Measurements from ENCODE around the gene NLGN1.

The NLGN1 gene

DNA sequence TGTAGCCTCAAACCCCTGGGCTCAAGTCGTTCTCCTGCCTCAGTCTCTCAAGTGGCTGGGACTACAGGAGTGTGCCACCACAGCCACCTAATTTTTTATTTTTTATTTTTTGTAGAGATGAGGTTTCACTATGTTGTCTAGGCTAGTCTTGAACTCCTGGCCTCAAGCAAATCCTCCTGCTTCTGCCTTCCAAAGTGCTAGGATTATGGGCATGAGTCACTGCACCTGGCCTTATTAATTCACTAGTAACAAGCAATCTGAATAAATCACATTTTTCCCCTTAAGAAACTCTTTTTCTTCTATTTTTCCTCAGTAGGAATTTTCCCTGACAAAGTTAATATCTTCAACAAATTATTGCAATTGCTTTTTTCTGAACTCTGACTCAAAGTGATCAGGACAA, 336.9 kb downstream of the NLGN1 start:
- DNase-seq: no peak

DNA sequence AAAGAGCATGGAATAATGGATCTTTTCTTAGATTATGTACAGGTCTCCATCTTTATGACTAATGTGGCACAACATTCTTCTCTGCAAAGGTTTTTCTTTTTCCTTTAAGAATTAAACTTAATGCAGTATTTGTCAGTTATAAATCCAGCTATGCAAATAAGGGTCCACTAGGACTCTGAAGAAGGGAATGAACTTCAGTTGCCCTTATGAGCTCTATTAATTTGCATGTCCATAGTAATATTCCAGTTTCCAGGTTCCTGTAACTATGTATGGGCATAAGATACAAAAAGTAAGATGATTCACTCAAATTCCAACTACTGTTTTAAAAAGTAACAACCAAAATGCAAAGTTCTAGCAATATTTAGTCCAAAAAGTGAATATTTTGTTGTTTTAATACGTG, 337.4 kb downstream of the NLGN1 start:
- no peak for DNase-seq

DNA sequence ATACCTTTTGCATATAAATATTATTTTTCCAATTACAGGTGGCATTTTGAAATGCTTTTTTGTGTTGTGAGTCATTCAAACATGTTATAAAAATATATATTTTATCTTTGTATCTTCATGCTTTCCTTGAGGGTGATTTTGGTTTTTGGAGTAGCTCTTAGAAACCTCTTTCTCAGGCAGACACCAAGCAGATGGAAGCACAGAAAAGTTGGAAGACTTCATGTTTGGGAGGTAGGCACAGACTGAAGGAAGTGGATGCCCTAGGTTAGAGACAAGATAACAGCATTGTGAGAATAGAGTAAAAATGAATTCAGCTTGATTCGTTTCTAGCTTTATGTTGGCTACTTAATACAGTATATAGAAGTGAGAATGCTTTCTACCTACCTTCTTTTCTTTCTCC, 338.3 kb downstream of the NLGN1 start:
- DNase-seq: no peak

DNA sequence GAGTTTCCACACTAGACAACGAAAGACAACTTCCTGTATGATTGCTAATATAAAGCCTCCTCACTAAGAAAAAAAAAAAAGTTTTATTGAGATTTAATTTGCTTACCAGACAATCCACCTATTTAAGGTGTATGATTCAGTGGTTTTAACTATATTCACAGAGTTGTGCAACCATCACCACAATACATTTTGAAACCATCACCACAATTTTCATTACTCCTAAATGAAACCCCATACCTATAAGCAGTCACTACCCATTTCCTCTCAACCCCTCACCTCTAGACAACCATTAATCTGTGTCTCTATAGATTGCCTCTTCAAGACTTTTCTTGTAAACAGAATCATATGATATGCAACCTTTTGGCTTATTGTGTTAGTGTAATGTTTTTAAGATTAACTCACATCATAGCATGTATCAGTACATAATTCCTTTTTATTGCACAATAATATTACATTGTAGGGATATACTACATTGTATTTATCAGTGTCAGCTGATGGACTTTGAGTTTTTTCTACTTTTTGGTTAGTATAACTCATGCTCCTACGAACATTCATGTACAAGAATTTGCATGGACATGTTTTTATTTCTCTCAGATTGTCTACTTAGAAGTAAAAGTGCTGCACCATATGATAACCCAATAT, 339.7 kb downstream of the NLGN1 start:
- DNase-seq: no peak

DNA sequence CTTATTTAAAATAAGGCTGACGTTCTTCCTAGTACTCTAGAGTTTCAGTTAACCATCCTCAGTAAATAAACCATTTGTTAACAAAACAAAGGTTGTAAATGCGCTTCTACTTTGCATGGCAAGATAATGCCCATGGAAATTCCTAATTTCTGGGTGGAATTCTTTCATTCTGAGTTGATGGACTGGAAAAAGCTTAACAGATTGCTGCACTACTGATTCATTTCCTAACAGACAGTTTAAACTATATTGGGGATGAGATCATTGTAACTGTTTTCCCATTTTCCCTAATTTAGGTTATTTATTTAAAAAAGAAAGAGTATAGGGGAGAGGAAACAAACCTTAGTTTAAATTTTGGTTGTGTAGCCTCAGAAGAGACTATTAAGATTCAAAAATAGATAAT, 342.2 kb downstream of the NLGN1 start:
- no peak for DNase-seq

DNA sequence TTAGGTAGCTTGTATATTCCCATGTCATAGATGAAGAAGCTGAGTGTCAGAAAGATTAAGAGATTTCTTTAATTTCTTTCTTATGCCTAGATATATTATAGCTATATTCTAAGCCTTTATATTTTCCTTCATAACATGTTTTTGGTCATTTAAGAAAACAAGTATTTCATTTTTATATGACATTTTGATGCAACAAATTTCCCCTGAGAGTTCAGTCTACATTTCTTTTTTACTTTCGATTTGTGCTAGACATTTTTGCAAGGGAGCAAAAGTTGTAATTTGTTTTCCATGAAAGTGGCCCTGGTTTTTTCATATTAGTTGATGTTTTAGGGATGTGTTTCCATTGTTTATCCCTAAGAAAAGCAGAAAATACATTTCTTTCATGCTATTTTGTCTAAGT, 344.9 kb downstream of the NLGN1 start:
- DNase-seq: no peak

DNA sequence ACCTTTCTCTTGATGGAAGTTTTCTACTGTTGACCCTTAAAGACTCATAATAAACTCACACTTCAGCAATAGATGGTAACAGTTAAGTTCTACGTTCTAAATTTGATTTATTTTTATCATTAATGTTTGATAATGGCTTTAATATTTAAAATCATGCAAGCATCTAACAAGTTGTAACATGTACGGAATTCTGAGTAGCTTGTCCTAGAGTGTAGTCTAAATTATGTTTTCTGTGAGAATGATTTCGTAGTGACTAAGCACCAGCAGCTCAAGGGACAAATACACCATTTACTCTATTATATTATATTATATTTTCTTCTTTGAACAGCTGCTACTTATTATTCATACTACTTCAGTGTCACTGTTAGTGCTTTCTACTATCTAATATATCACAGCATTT, 345.6 kb downstream of the NLGN1 start:
- DNase-seq: no peak

DNA sequence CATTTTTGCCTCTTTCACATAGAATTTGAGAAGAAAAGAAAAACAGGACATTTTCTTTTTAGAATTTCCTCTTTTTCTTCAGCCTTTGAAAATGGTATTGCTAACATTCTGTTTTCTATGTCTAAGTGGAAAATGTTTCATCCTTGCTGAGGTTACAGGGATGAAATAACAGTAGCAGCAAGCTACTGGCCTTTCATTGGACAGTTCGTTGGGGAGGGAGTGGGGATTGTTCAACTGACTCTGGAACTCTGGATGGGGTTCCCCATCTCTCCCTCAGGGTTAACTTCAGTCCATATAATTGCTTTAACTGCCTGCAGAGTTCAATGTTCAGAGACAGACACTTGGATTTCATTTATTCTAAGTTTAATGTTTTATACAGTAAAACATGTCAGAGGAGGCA, 346.0 kb downstream of the NLGN1 start:
- DNase-seq: no peak

DNA sequence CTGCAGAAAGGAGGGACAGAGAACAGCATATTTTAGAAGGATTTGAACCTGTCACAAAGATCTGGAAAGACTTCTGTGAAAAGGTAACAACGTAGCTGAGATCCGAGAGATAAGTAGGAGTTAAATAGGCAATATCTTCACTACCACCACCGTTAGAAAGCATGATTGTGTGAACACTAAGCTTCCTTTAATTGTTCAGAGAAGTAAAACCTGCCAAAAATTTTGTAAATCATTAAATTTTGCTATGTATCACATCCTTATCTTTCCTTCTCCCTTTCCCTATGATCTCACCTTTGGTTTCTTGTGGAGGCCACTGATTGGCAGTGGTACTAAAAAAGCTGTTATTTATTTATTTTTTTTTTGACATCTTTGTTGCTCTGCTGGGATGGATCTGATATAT, 346.9 kb downstream of the NLGN1 start:
- DNase-seq: no peak

DNA sequence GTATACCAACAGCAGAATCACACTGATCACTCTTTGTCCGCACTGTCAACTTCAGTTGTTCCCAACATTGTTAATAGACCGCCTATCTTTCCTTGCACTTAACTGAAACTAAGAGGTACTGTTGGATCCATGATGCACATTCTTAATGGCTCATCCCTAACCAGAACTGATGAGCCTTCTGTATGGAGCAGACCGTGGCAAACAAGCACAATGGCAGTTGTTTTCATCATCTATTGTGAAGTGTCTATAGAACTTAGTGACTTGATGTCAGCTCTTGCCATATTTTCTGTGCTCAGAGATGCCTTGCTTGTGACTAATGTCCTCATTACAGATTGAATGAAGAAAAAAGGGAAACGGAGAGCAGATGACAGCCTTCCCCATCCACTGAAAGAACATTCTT, 347.4 kb downstream of the NLGN1 start:
- no peak for DNase-seq

DNA sequence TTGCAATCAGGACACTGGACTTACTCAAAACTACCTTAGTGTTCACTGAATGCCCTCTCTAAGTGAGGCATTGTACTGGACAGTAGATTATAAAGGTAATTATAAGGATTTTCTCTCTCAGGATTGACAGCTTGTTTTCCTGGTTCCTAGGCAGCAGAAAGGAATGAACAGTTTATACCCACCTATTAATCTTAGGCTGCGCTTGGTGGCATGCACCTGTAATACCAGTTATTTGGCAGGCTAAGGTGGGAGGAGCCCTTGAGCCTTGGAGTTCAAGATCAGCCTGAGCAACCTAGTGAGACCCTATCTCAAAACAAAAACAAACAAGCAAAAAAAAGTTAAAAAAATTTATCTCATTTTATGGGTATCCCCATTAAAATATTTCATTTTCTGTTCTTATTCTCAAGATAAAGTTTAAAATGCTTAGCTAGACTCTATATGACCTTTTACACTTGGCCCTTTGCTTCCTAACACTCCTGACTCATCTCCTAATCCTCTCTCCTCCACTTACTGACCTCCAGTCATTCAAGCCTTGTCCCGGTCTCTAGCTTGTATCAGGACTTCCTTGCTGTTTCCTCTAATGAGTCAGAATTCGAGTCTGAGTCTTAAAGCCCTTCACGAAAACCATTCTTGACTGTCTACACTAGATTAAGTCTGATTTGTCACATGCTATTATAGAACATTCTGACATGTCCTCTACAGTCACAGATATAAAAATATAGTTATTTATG, 348.6 kb downstream of the NLGN1 start:
- no peak for DNase-seq

DNA sequence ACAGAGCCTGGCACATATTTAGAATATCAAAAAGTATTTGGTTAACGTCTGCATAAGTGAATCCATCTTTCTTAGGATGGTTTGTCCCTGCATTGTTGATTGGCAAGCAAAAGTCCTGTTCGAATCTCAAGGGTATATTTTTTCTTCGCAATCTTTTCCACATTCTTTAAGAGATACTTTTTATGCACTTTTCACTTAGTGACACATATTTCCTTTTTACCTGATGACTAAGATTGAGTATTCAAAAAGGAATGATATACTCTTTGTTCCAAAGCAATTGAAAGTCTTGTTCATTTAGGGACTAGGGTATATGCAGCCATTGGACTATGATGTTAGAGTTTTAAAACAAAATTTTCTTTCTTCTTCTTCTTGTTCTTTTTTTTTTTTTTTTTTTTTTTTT, 349.9 kb downstream of the NLGN1 start:
- no peak for DNase-seq

DNA sequence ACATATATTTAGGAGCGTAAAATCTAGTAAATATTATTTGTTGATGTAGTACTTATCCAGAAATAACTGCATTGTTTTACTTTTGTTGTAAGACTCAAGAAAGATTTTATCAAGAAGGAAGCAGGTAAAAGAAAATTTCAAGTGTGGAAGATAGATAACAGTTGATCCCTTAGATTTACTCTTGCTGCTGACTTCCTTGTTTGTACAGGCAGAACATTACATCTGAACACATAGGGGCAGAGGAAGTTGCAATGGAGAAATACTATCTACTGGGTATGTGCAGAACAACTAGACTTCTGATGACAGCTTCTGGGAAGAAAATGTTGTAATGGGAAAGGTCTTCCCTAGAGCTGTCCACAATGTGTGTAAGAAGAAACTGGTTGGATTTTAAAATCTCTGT, 350.6 kb downstream of the NLGN1 start:
- DNase-seq: no peak

DNA sequence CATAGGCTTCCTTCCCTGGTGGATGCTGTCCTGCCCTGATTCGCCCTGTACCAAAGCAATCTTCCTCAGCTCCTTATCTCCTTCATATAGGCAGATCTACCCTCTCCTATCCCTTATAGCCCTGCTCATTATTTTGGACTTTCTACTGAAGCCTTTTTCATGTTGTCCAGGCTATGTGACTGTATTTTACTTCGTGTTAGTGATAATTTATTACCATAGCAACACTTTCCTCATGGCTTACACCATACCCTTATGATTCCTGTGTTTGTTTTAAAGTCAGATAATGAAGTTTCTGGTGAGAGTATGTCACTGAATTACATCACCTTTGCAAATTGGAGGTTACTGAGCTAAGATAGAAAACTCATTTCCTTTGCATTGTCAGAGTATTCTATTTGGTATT, 352.6 kb downstream of the NLGN1 start:
- no peak for DNase-seq

DNA sequence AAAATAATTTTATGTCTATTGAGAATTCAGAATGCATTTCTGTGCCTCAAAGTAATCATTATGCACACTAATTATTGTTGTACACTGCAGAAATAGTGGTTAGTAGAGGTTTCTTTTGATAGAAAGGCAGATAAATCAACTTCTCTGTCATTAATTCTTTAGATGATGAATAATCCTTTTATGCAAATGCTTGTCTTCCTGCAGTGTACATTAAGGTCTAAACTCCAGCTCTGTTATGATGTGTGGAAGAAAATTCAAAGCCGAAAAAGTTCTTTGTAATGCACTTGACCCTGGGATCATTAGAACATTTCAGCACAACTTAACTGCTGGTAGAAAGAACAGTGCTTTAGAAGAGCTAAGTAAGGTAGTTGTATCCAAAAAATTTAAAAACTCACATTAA, 353.0 kb downstream of the NLGN1 start:
- no peak for DNase-seq

DNA sequence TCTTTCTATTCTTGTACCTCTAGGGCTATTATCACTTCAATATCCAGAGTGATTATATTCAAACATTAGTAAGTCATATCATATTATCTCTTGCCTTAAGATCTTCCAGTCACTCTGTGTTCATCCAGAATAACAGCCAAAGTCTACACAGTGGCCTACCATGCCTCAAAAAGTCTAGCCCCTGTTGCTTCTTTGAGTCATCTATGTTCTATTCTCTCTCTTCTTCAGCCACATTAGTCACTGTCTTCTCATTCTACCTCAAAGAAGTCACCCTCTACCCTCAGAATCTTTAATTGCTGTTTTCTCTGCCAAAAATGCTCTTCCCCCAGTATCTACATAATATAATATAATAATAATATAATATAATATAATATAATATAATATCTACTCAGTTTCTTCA, 356.0 kb downstream of the NLGN1 start:
- no peak for DNase-seq

DNA sequence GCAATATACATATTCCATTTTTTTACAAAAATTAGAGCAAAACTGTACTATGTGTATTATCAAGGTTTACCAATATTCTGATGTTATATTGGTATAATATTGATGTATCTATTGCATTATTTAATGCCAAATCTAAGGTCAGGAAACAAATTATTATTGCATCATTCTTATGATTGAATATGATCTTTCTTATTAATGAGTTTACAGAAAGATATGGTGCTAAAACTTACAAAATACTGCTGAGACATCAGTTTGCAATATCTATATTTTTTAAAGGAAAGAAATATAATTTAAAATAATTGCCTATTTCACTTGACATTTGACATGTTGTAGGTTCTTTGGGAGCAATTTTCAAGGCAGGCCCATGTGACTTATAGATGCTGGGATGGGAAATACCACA, 357.6 kb downstream of the NLGN1 start:
- DNase-seq: no peak

DNA sequence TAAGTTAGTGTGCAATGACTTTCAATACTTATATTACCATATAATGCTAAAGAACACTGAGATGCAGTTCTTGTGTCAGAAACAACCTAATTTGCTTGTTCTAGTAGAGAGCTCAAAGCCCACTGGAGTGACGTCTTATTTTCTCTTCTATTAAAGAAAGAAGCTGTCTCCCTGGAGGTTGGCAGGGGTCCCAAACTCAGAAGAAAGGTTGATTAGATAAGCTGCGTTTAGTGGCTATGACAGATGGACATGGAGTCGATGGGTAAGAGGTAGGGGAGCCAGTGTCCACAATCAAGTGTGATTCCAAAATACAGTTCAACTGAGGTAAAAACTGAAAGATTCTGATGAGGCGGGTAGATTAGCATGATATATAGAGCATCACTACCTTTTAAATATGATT, 363.6 kb downstream of the NLGN1 start:
- DNase-seq: no peak

DNA sequence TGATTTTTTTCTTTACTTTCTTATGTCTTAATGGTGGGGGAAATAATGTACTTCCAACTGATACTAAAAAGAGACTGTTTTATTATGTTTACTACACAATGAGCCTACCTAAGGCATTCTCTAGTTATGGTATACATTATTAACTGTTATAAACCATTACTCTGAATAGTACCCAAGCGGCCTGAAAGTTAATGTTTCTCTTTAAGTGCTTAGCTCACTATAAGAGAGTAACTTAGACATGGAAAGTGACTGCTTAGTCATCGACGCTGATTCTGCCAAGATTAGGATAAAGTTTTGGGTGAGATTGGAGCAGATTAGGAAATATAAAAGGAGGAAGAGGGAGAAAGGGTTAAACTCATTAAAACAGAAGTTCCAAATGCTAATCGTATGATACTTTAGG, 365.0 kb downstream of the NLGN1 start:
- no peak for DNase-seq

DNA sequence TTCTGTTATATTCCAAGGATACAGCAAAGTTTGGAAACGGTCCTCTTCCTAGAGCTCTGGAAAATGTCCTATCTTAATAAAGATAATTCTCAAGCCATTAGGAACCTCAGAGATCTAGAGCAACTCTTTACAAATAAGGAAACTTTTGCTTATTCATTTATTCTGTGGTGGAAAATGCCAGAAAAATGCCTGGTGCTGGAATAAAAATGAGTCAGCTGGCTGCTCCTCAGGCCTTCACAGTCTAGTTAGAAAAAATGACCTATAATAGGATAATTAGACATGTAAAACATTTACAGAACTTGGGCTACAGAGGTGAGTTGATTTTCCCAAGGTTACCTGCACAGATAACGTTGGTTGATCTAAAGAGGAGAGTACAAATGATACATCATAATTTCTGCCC, 372.5 kb downstream of the NLGN1 start:
- no peak for DNase-seq

DNA sequence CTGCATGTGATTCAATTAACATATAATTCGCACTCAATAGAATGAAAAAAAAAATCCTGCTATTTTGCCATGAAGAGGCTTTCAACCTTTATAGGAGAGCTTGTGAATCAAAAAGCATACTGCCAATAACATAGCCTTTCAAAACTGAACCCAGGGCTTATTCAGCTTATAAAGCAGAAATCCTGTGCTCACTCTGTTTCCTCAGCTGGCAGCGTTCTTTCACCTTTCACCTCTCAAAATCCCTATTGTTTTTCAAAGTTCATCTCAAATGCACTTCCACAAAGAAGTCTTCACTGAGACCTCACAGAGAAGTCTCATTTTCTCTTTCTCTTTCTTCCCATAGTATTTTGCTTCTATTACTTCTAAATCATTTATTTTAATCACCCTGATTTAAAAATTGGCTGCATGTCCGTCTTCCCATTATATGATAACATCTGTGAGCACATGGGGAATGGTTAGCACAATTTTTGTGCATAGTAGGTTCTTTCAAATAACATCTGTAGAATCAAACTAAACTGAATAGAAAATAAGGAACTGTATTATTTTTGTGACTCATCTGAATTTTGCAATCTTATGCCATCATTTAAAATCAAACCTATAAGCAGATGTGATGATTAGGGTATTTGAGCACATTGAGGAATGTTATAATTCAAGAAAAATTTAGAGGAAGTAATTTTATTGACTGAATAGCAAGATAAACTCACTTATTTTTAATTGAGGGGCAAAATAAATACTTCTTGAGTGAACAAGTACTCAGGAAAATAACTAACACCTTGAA, 373.4 kb downstream of the NLGN1 start:
- no peak for DNase-seq

DNA sequence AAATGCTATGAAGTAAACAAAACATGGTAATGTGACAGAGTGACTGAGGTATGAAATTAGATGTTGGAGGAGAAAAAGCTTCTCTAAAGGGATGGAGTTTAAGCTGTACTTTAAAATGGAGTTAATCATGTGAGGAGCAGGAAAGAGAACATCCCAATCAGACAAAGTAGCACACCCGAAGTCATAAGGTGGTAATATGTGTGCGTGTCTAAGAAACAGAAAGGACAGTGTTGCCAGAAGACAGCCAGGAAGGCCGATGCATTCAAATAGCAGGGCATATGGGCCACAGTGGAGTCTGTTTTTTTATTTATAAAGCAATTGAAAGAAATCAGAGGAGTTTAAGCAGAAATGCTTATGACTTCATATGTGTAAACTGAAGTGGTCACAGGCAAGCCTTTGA, 376.3 kb downstream of the NLGN1 start:
- no peak for DNase-seq

DNA sequence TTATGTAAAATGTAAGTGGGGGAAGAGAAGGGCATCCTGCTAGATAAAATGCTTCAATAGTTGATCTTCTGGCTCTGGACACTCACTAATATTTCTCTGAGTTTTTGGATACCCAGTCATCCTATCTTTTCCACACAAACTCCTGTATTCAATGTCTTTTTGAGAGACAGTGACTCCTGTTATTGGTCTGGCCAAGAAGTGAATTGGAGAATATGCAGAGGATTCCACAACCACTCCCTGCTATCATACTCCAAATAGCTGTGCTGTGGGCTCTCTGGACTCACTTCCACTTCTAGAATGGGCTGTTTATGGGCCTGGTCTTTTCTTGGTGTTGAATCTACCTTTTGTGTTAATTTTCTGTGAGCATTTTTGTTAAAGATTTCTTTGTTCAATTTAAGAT, 376.8 kb downstream of the NLGN1 start:
- DNase-seq: no peak

DNA sequence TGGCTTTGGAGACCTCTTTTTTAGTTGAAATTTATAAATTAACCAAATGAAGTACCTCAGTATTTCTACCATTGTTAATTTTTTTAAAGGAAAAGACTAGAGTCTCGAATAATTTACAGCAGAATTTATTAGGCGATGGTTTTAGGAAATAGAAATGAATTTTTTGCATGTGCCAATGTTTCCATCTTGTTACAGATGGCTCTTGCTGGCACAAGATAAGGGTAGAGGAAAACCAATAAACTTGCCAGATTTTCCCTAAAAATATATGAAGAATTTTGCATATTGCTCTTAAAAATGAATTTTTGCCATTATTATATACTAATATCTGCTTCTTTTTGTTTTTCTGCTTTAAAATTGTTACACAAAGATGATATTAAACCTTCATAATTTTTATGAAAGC, 380.7 kb downstream of the NLGN1 start:
- DNase-seq: no peak

All from activated CD8-positive, alpha-beta memory T cell treated with anti-CD3 and anti-CD28 coated beads for 24 hours (primary cell).